Astrocyte of the spinal cord (primary cell): Measurements from ENCODE around the gene PRDM15.

ENCODE experiments used
- DNase-seq: peaks from one replicate; pipeline ENCODE4 v3.0.0; 2011; ENCODE audit warnings: low read depth, low spot score
- H3K4me3 ChIP-seq: 2 replicates; pipeline ENCODE4 v1.5.1; 2011; ENCODE audit warnings: low read depth, mild to moderate bottlenecking, low read length, moderate library complexity
- in situ Hi-C: cut with HindIII; loops from 2 replicates; pipeline ENCODE4 v1.10.0; 2017; ENCODE audit warnings: low sequenced_read_pairs
- TF ChIP-seq, protein P1 (sequence below): IDR thresholded peaks from 2 replicates; pipeline ENCODE4 v1.5.1; 2012; ENCODE audit warnings: low read depth, mild to moderate bottlenecking, low read length, inconsistent platforms

The PRDM15 gene

GRCh38 chr21:41840880-41841279, 38.3 kb downstream of the PRDM15 start:
- TF ChIP-seq, protein P1, sequence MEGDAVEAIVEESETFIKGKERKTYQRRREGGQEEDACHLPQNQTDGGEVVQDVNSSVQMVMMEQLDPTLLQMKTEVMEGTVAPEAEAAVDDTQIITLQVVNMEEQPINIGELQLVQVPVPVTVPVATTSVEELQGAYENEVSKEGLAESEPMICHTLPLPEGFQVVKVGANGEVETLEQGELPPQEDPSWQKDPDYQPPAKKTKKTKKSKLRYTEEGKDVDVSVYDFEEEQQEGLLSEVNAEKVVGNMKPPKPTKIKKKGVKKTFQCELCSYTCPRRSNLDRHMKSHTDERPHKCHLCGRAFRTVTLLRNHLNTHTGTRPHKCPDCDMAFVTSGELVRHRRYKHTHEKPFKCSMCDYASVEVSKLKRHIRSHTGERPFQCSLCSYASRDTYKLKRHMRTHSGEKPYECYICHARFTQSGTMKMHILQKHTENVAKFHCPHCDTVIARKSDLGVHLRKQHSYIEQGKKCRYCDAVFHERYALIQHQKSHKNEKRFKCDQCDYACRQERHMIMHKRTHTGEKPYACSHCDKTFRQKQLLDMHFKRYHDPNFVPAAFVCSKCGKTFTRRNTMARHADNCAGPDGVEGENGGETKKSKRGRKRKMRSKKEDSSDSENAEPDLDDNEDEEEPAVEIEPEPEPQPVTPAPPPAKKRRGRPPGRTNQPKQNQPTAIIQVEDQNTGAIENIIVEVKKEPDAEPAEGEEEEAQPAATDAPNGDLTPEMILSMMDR: no peak
- in situ Hi-C loops: no loop called here
- no peak for DNase-seq
- no peak overlapping the region for H3K4me3 ChIP-seq

GRCh38 chr21:41839387-41840000, 39.6 kb downstream of the PRDM15 start:
- in situ Hi-C loops: no loop called here
- no peak overlapping the region for H3K4me3 ChIP-seq
- DNase-seq: no peak
- TF ChIP-seq, protein P1: no peak

- DNase-seq: no peak
- TF ChIP-seq, protein P1: no peak
- H3K4me3 ChIP-seq: no peak overlapping the region
- in situ Hi-C loops: no loop called here
Observed at GRCh38 chr21:41837756-41838297, 41.3 kb downstream of the PRDM15 start.

GRCh38 chr21:41836166-41837015, 42.8 kb downstream of the PRDM15 start:
- in situ Hi-C loops: no loop called here
- no peak for DNase-seq
- no peak overlapping the region for H3K4me3 ChIP-seq
- TF ChIP-seq, protein P1: no peak

GRCh38 chr21:41835711-41836154, 43.4 kb downstream of the PRDM15 start:
- in situ Hi-C loops: no loop called here
- TF ChIP-seq, protein P1: no peak
- H3K4me3 ChIP-seq: no peak overlapping the region
- no peak for DNase-seq

GRCh38 chr21:41834926-41835663, 44.0 kb downstream of the PRDM15 start:
- TF ChIP-seq, protein P1: no peak
- no peak overlapping the region for H3K4me3 ChIP-seq
- no peak for DNase-seq
- in situ Hi-C loops: no loop called here
